Stomach (tissue), 9 donors: ENCODE results near the gene TENM4. TPM values are rescaled to one million over a fixed set of nuclear protein-coding genes. Genes with fewer than 3 reads are reported as not detected.

Source experiments
- DNase-seq, 2 donors: peaks; one replicate each; pipeline versions ENCODE4 v3.0.0 to v3.0.0-alpha.2; 2013 to 2019
- H3K27ac ChIP-seq, 5 donors: fragments of 200-600 bp in 4 of 5; sonication (generic) in 4 of 5; one replicate each; pipeline ENCODE4 v1.5.1; 2013 to 2019; ENCODE audit warnings: mild to moderate bottlenecking in 1 of 5, moderate library complexity in 1 of 5
- H3K27me3 ChIP-seq, 3 donors: fragments of 200-600 bp; sonication (generic); one replicate each; pipeline ENCODE4 v1.5.1; 2017 to 2019; ENCODE audit warnings: mixed run types in 1 of 3
- H3K36me3 ChIP-seq, 4 donors: fragments of 200-600 bp; sonication (generic); 1 replicate in 3 of 4; 2 replicates in 1 of 4; pipeline ENCODE4 v1.5.1; 2016 to 2019
- H3K4me1 ChIP-seq, 4 donors: fragments of 200-600 bp; sonication (generic); one replicate each; pipeline ENCODE4 v1.5.1; 2016 to 2019
- H3K4me3 ChIP-seq, 4 donors: fragments of 200-600 bp; sonication (generic) in 3 of 4; one replicate each; pipeline ENCODE4 v1.5.1; 2016 to 2019; ENCODE audit warnings: mild to moderate bottlenecking in 1 of 4
- H3K9me3 ChIP-seq, 4 donors: fragments of 200-600 bp; sonication (generic); one replicate each; pipeline ENCODE4 v1.5.1; 2016 to 2019
- EP300 ChIP-seq: sonication (generic); formaldehyde crosslinking; IDR thresholded peaks from one replicate; pipeline ENCODE4 v1.6.1; 2017; ENCODE audit warnings: antibody characterized with exemption
- POLR2A ChIP-seq, 4 donors: fragments of 450-650 bp; IDR thresholded peaks; one replicate each; pipeline ENCODE4 v1.6.1; 2016; ENCODE audit warnings: antibody characterized with exemption in 4 of 4, control low read depth in 2 of 4, mild to moderate bottlenecking in 1 of 4, moderate library complexity in 1 of 4
- POLR2AphosphoS5 ChIP-seq, 3 donors: sonication (generic); formaldehyde crosslinking; IDR thresholded peaks; one replicate each; pipeline ENCODE4 v1.6.1; 2016; ENCODE audit warnings: antibody characterized with exemption in 3 of 3
- WGBS, 5 donors: extraction: QIAGEN DNeasy Blood & Tissue Kit in 3 of 5; methylation state at CpG; one replicate each; pipeline versions ENCODE4 v1.1.5 to v1.1.7; 2013 to 2018; 5-methylcytosine and 5-hydroxymethylcytosine counted together
- intact Hi-C: fragments of 100-400 bp; cut with DNase I; formaldehyde crosslinking; loops from one replicate; pipeline ENCODE4 v1.15.1; 2023; ENCODE audit warnings: low total_unique reads
- polyA plus RNA-seq, 3 donors: library from polyadenylated mRNA; stranded (reverse); fragments of 200-250 nt; gene quantifications; one replicate each; pipeline ENCODE4 v1.2.3, GENCODE V29; 2013
- total RNA-seq, 5 donors: library from RNA; depleted of rRNA; stranded (reverse); fragments of >200 nt; gene quantifications; one replicate each; pipeline versions ENCODE4 v1.1.0 to v1.2.3, GENCODE V29; 2014 to 2016
- TF ChIP-seq, protein P1 (sequence below), 7 experiments: fragments of 450-650 bp in 4 of 7; fragments of 200-600 bp in 3 of 7; sonication (generic) in 3 of 7; IDR thresholded peaks; one replicate each; pipeline ENCODE4 v1.5.1; 2016 to 2019; ENCODE audit warnings: antibody characterized with exemption in 7 of 7, control low read depth in 2 of 7, mild to moderate bottlenecking in 1 of 7
- donor health status: healthy with polysubstance abuse.
- donor health status: Bipolar disorder and iron deficiency.
- donor health status: healthy.

The TENM4 gene
- total and polyA plus RNA-seq, 8 donors, result 0.06 to 13.2 (median 0.87) TPM; not detected in 1

DNA sequence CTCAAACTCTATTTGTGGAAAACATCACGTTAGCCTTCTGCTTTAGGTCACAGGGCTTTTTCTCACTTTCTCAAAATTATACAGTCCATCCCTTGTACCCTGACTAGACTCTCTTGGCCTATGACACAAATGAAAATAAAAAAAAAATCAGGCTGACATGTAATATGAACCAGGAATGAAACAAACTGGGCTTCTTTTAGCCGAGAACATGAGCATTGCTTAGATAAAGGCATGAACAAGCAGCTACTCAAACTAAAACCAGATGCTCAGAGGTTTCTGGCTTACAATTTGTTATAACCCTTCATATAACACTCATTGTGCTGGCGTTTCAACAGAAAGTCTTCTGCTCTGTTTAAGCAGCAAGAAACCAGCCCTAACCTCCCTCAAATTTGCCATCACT lies 600.6 kb downstream of the TENM4 start:
- Histone ChIP-seq H3K4me3 (no peak overlapping the region), H3K27me3 (no peaks in the 10 kb centered on the region), H3K36me3 (no peaks in the 10 kb centered on the region), H3K9me3 (no peaks in the 10 kb centered on the region), H3K27ac (peak overlapping the region in 3 of 5 donors; percentile 4 to 61 (median 47)), H3K4me1 (peaks cover 0 to 25% (median 11%) of the 10 kb centered on the region in 4 donors)
- DNase-seq, result peak in 1 of 2 donors; percentile 62
- TF ChIP-seq POLR2A (IDR thresholded peaks at IDR 0.05) (no peak), EP300 (no peak), POLR2AphosphoS5 (IDR thresholded peaks at IDR 0.05) (no peak)
- TF ChIP-seq, protein P1, sequence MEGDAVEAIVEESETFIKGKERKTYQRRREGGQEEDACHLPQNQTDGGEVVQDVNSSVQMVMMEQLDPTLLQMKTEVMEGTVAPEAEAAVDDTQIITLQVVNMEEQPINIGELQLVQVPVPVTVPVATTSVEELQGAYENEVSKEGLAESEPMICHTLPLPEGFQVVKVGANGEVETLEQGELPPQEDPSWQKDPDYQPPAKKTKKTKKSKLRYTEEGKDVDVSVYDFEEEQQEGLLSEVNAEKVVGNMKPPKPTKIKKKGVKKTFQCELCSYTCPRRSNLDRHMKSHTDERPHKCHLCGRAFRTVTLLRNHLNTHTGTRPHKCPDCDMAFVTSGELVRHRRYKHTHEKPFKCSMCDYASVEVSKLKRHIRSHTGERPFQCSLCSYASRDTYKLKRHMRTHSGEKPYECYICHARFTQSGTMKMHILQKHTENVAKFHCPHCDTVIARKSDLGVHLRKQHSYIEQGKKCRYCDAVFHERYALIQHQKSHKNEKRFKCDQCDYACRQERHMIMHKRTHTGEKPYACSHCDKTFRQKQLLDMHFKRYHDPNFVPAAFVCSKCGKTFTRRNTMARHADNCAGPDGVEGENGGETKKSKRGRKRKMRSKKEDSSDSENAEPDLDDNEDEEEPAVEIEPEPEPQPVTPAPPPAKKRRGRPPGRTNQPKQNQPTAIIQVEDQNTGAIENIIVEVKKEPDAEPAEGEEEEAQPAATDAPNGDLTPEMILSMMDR (IDR thresholded peaks at IDR 0.05), result no peak
- WGBS, 5 donors, result 31 to 64% (median 39%) methylated on average over 3 of the region's 3 CpGs
- intact Hi-C loops, result no loop called here

DNA sequence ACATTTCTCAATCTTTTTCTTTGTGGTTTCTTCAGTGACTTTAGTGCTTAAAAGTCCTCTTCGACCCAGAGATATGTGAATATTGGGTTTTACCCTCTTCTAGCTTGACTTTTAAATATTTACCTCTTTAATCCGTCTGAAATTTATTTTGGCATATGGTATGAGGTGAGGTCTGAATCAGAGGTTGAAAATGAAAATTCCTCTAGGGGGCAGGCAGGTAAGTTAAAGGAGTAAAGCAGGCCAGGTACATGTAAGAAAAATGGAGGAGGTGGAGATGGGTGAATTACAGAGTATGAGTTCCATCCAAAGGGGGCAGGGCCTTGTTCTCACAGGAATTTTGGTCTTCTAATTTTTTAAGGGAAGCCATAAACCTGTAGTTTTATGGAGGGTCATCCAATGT lies 602.4 kb downstream of the TENM4 start:
- TF ChIP-seq, protein P1 (IDR thresholded peaks at IDR 0.05), result peak in 1 of 7 experiments; percentile 11
- no peak for TF ChIP-seq EP300
- WGBS, 5 donors, result 23 to 55% (median 29%) methylated on average over 2 of the region's 2 CpGs
- DNase-seq, result no peak
- no peak overlapping the region for H3K27ac ChIP-seq
- intact Hi-C loops, result no loop called here
- H3K27me3 ChIP-seq, result no peaks in the 10 kb centered on the region
- no peaks in the 10 kb centered on the region for H3K9me3 ChIP-seq
- peaks cover 0 to 25% (median 11%) of the 10 kb centered on the region in 4 donors for H3K4me1 ChIP-seq
- no peaks in the 10 kb centered on the region for H3K36me3 ChIP-seq
- H3K4me3 ChIP-seq, result no peak overlapping the region

DNA sequence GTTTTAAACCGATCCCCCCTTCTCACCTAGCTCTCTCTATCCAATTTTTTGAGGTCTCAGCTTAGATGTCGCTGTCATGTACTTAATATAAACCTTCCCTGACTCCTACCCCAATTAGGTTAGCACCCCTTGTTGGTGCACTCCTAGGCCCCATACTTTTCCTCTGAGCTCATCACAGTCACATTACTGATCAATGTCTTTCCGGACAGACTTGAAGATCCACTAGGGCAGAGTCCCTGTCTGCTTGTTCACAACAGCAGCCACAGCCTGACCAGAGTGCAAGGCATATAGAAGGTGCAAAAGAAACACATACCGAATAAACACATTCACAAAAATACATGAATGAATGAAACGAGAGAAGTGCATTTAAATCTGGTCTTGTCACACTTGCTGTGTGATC lies 605.2 kb downstream of the TENM4 start:
- no peak overlapping the region for H3K27ac ChIP-seq
- DNase-seq, result no peak
- H3K4me1 ChIP-seq, result peaks cover 0 to 20% (median 6%) of the 10 kb centered on the region in 4 donors
- H3K27me3 ChIP-seq, result no peaks in the 10 kb centered on the region
- TF ChIP-seq EP300 (no peak), POLR2A (IDR thresholded peaks at IDR 0.05) (no peak), POLR2AphosphoS5 (IDR thresholded peaks at IDR 0.05) (no peak)
- TF ChIP-seq, protein P1 (IDR thresholded peaks at IDR 0.05), result no peak
- 82 to 93% (median 92%) methylated on average over 5 of the region's 5 CpGs for WGBS, 5 donors
- intact Hi-C loops, result no loop called here
- H3K36me3 ChIP-seq, result no peaks in the 10 kb centered on the region
- H3K4me3 ChIP-seq, result no peak overlapping the region
- no peaks in the 10 kb centered on the region for H3K9me3 ChIP-seq

DNA sequence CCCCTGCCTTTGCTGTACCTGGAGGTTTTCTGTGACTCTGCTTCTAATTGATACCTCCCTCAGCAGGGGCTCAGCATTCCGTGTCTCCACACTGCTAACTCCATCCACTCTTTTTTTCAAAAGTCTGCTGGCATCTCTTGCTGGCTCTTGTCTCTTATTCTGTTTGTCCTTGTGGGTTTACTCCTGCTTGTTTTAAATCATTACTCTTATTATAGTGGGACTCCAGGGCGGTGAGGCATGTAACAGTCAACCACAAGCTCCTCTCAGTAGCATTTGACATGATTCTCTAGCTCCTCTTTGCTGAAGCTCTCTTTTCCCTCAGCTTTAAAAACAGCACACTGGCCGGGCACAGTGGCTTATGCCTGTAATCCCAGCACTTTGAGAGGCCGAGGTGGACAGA lies 605.9 kb downstream of the TENM4 start:
- Histone ChIP-seq H3K9me3 (no peaks in the 10 kb centered on the region), H3K27ac (no peak overlapping the region), H3K4me3 (no peak overlapping the region), H3K4me1 (peaks cover 0 to 13% (median 2%) of the 10 kb centered on the region in 4 donors), H3K27me3 (no peaks in the 10 kb centered on the region), H3K36me3 (no peaks in the 10 kb centered on the region)
- 87 to 90% (median 88%) methylated on average over 4 of the region's 4 CpGs for WGBS, 5 donors
- no peak for DNase-seq
- TF ChIP-seq POLR2AphosphoS5 (IDR thresholded peaks at IDR 0.05) (no peak), POLR2A (IDR thresholded peaks at IDR 0.05) (no peak), EP300 (no peak)
- TF ChIP-seq, protein P1 (IDR thresholded peaks at IDR 0.05), result no peak
- intact Hi-C loops, result no loop called here
